Measurements from ENCODE around the gene WWC2.
"Not testable (repeated sequence)": the region's sequence is repeated elsewhere in the genome, so short reads cannot be mapped to it uniquely, and the experiment has no call there.

The WWC2 gene

DNA sequence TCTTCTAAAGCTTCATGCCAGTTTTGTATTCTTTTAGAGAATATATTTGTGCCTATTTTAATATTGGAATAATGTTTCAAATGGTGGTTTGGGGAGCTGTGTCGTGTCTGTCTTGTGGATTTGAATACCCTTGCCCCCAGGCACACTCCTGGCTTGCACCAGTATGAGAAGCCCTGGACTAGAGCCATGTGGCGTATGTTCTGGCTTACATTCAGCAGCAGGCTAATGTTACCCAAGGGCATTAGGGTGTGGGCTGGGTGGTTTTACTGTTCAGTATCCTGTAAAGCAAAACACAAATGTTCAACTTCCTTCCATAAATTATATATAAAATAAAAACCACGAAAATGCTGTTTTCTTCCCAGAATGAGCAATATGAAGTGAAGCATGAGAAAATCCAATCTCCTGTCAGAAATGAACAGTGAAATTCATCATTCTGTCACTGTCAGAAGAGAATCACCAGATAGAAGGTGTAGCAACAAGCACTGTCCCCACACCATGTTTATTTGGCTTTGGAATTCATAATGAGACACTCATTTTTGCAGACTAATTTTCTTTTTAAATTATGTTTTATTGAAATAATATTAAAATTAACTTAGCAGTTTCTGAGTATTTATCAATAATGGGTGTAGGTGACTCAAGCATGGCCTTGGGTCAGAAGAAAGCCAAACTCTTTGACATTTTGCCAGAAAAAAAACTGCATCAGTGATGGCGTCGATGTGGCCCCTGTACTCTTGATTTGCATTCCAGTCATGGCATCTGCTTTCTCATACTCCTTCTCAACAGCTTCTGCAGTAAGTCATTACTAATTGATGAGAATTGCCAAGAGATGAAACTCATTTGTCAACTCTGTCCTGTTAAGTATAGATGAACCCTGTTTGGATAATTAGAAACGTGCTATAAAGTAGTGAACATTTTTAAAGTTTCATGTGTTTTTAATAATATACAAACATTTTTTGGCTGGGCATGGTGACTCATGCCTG lies 43.8 kb downstream of the WWC2 start:
- DNase-seq, result no peak

DNA sequence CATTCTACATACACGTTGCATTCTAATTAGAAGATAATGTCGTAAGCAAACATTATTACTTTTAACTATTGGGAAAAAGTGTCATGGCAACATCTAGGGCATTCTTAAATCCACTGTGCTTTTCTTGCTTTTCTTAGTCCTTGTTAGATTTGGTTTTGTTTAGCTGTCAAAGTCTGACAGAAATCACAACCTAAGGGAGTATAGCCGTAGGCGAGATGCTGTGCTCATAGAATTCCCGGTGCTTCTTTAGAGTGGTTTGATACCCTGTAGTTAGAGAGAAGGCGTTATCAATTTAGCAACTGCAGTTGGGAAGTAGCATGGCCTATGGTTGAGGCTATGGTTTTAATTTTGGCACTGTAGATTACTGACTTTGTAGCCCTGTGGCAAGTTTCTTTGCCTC lies 45.7 kb downstream of the WWC2 start:
- no peak for DNase-seq

- no peak for DNase-seq
These were observed 46.7 kb downstream of the WWC2 start for GRCh38 chr4:183145773-183146172.

DNA sequence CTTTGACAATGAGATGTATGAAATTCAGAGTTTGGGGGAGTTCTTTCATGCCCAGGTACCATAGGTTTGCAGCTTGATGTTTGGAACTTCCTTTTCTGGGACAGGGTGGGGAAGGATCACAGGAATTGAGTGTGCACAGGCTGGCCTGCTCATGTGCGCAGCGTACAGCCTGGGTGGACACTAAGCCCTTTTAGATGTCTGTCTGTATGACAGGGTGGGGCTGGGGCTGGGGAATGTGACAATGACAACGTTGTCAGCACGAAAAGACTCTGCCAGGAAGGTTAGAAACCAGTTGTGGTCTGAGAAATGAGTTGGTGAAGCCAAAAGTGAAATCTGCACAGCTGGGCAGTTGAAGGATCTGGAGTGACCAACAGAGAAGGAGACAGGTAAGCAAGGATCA lies 47.4 kb downstream of the WWC2 start:
- DNase-seq, result no peak

- no peak for DNase-seq
These were observed 48.1 kb downstream of the WWC2 start for GRCh38 chr4:183147196-183147595.

DNA sequence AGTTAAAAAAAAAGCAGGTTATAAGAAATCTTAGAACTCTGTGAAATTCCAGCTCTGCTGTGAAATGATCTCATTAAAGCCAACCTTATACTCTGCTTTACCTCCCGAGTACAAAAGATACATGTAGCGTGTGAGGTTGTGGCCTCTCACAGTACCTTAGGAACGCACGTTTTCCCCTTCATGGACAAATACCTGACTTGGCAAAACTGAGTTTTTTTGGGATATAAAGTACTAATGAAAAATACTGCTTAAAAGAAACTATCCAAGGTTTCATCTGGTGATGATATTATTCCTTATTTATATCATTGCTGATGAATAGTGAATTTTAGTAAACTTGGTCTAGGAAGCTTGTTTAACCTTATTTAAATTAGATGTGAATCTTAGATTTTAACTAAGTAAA lies 48.9 kb downstream of the WWC2 start:
- DNase-seq, result no peak

- no peak for DNase-seq
These were observed 50.8 kb downstream of the WWC2 start for GRCh38 chr4:183149616-183150539.

GRCh38 chr4:183150664-183151063 lies 51.6 kb downstream of the WWC2 start:
- not testable (repeated sequence) for DNase-seq

GRCh38 chr4:183152232-183152631 lies 53.2 kb downstream of the WWC2 start:
- DNase-seq, result not testable (repeated sequence)

- no peak for DNase-seq
These were observed 54.3 kb downstream of the WWC2 start for GRCh38 chr4:183153190-183153916.

DNA sequence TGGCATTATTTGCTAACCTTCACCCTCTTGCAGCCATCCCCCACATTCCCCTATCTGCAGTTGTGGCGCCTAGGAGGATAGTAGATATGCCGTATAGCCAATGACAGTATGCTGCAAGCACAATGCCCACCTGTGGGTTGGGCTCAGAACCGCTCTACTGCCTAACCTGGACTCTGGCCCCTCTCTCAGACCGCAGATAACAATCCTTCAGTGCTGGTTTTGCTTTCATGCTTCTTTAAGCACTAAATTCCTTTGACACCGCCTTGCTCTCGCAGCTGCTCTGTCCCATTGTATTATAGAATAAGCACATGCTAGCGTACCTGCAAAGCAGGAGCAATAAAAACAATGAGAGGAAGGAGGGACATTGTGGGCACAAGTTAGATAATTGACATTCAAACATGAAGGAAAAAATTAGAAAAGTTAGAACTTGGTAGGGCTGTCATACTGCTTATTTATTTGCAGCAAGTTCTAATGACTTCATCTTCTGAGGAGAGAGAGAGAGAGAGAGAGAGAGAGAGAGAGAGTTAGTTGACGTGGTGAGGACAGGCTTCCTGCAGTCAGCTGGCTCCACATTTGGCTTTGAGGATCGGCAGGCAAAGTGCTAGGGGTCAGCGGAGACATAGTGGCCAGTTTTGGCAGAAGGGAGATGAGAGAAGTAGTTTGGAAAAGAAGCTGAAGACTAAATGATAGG lies 55.8 kb downstream of the WWC2 start:
- no peak for DNase-seq

GRCh38 chr4:183155450-183156184 lies 56.6 kb downstream of the WWC2 start:
- no peak for DNase-seq

- no peak for DNase-seq
These were observed 58.2 kb downstream of the WWC2 start for GRCh38 chr4:183157215-183157614.

DNA sequence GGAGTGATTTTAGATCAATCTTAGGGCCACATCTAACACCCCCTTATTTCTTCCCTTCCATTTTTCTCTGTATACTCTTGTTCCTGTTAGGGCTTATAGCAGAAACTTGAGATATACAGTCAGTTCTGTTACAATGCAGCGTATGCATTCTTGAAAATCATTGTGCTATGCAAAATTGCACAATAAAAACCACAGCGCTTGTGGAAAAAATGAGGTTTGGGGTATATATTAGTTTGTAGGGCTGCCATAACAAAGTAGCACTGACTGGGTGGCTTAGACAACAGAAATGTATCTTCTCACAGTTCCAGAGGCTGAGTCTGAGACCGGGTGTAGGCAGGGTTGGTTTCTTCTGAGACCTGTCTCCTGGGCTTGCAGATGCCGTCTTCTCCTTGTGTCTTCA lies 59.0 kb downstream of the WWC2 start:
- DNase-seq, result no peak

GRCh38 chr4:183161630-183162029 lies 62.6 kb downstream of the WWC2 start:
- no peak for DNase-seq

DNA sequence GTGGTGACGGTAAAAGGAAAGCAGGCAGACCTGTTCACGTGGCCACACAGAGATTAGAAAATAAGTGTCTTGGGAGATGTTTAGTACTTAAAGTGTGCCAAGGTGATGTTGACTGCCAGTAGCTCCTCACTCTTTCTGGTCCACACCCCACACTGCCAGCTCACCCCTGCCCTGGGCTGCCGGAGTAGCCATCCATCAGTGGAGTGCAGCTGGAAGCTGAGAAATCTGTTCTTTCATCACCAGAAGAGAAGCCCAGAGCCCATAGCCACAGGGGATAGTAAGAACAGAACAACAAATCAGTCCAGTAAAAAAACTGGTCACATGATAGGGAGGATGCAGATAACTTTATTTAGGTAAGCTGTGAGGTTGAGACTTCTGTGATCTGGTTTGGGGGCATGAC lies 64.1 kb downstream of the WWC2 start:
- DNase-seq, result no peak

- no peak for DNase-seq
These were observed 65.9 kb downstream of the WWC2 start for GRCh38 chr4:183164963-183165362.

DNA sequence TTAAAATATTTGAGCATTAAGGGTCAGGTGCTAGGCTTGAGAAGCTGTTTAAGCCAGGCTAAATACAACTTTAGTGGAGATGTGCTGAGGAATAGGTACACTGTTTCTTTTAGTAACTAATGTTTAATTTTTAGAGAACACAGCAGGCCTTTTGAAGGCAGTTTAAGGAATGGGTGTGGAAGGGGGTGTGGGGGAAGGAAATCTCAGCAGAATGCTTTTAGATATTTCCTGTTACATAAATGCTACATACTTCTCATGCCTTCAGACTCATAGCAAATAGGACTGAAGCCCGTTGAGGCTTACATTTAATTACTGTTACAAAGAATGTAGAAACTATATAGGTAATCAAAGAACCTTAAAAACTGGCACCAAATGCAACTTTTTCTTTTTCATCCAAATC lies 66.3 kb downstream of the WWC2 start:
- DNase-seq, result no peak

- no peak for DNase-seq
These were observed 71.8 kb downstream of the WWC2 start for GRCh38 chr4:183170894-183171293.

DNA sequence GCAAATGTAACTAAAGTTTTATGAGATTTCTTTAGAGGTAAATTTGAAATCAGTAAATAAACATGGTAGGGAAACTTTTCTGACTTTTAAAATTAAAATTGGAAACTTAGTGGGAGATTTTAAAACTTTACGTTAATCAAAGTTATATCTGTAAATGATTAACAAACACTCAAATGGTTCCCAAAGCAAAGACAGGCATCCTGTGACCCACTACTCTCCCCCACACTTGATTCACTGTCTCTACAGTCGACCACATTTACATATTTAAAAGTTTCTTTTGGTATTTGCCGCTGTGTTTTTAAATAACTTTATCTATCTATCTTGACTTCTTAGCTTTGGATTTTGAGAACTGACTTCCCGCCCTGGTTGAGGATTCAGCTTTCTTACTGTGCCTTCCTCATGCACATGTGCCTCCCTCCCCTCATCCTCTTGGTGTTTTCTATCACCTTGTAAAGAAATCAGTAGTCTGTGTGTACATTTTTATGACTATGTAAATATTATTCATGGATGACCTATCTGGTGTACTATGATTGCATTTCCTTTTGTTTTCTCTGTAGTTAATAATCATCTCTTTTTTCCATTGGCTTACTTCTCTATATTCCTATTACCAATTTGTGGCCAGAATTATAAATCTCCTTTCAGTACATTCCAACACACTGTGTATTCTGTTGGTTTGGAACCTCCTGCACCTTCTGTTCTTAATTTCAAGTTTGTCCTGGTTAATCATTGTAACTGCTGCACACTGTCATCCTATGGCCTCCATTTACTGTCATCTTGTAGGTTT lies 72.6 kb downstream of the WWC2 start:
- no peak for DNase-seq

DNA sequence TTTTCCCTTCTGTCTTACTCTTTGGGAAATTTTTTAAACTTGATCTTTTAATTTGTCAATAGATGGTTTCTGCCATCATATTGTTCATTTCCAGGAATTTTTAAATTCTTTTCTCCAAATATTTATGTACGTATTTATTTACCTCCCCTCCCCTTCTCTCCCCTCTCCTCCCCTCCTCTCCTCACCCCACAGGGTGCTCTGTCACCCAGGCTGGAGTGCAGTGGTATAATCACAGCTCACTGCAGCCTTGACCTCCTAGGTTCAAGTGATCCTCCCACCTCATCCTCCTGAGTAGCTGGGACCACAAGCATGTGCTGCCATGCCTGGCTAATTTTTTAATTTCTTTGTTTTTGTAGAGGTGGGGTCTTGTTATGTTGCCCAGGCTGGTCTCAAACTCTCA lies 73.8 kb downstream of the WWC2 start:
- DNase-seq, result no peak

Data from CD4-positive, alpha-beta T cell treated with Interleukin-10 for 1 hour (primary cell).